Frontal cortex (tissue), 4 donors: ENCODE data around the gene CCDC81. TPM values are rescaled to one million over a fixed set of nuclear protein-coding genes. Genes with fewer than 3 reads are reported as not detected.
"Not testable (repeated sequence)": the region's sequence is repeated elsewhere in the genome, so short reads cannot be mapped to it uniquely, and the experiment has no call there.

ENCODE experiments used
- DNase-seq, 2 donors: peaks; one replicate each; pipeline ENCODE4 v3.0.0; 2012; ENCODE audit warnings: low spot score in 2 of 2
- FAIRE-seq: peaks from 2 replicates; lab custom pipeline; 2012; peaks lifted over from hg19 to GRCh38; lab: Jason Lieb, UNC
- total RNA-seq: library from RNA; depleted of rRNA; stranded (reverse); fragments of >200 nt; gene quantifications from one replicate; pipeline ENCODE4 v1.2.3, GENCODE V29; 2014
- donor health status: control.
- donor health status: control.
- donor health status: control.

The CCDC81 gene
- total RNA-seq, 1 donor from 2014 or later: 0.82 TPM

DNA sequence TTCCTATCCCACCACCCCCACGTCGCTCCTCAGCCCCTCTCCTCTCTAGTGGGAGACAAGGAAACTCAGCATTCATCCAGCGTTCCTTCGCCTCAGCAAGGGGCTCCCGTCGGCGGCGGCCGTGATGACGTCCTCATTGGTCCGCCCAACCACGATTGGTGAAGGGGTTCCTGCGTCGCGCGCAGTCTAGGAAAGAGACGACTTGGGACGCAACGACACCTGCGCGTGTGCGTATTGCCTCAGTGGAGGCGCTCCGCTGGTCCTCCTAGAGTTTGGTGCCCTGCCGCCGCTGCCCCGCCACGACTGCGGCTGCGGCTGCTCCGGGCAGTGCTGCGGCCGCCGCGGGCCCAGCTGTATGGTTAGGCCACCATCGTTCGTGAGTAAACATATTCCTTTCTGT lies 56.6 kb downstream of the CCDC81 start:
- FAIRE-seq: no peak
- no peak for DNase-seq

DNA sequence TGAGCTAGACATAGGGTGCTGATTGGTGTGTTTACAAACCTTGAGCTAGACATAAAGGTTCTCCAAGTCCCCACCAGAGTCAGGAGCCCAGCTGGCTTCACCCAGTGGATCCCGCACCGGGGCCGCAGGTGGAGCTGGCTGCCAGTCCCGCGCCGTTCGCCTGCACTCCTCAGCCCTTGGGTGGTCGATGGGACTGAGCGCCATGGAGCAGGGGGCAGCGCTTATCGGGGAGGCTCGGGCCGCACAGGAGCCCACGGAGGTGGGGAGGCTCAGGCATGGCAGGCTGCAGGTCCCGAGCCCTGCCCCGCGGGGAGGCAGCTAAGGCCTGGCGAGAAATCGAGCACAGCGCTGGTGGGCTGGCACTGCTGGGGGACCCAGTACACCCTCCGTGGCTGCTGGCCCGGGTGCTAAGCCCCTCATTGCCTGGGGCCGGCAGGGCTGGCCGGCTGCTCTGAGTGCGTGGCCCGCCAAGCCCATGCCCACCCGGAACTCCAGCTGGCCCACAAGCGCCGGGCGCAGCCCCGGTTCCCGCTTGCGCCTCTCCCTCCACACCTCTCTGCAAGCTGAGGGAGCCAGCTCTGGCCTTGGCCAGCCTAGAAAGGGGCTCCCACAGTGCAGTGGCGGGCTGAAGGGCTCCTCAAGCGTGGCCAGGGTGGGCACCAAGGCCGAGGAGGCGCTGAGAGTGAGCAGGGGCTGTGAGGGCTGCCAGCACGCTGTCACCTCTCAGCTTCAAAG lies 58.8 kb downstream of the CCDC81 start:
- DNase-seq, FAIRE-seq: not testable (repeated sequence)

DNA sequence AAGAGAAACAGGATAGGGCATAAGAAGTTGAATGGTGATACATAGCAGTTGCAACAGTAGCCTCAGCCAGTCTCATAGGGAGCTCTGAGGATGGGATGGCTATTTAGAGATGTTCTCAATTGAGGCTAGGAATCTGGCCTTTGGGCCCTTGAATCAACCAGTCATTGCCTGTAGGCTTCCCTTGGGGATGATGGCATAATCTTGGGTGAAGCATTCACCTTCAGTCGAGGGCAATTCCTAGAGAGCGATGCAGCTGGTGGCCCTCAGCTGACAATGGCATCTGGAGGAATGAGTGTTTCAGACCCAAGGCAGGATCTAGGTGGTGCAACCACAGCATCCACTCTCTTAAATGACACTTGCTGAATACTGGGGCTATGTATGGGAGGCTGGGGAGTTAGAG lies 61.0 kb downstream of the CCDC81 start:
- FAIRE-seq (no peak), DNase-seq (no peak)

DNA sequence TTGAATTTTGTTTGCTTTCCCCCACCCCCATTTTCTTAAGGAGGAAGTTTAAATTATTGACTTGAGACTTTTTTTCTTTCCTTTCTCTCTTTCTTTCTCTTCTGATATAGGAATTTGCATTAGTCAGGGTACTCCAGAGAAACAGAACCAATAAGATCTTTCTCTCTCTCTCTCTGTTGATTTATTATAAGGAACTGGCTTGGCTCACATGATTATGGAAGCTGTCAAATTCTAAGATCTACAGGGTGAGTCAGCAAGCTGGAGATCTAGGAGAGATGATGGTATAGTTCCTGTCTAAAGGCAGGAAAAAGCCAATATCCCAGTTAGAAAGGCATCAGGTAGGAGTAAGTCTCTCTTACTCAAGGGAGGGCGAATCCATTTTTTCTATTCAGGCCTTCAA lies 64.0 kb downstream of the CCDC81 start:
- DNase-seq (no peak), FAIRE-seq (no peak)

DNA sequence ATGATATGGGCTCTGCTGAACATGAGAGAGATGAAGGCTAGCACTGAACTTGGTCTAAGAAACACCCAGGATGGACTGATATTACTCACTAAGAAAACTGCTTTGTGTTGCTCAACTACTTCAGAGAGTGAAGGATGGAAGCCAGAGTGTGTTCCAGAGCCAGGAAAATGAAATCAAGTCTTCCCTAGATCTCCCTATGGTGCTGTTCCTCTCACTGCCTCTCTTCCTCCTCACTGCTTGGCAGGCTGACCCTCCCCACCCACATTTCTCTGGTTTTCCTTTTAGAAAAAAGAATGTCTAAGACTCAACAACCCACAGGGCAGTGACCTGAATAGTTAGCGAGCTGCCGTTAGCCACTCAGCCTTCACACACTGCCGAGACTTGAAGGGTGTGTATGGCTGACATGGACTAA lies 65.6 kb downstream of the CCDC81 start:
- no peak for FAIRE-seq
- no peak for DNase-seq

DNA sequence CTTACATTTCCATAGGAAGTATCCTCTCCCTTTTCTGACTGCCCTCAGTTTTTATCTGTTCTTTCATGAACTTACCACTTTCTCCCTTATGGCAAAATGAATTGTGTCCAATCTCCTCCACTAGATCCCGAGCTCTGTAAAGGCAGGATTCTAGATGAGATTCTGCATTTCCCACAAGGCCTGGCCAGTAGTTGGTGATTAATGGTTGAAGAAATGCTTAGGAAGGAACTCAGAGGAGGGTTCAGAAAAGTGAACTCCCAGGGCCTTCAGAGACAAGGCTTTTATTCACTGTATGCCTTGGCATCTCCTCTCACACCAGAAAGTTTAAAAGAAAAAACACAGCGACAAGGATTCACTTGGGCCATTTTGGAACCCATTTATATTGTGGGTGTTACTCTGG lies 66.2 kb downstream of the CCDC81 start:
- no peak for FAIRE-seq
- DNase-seq: no peak

DNA sequence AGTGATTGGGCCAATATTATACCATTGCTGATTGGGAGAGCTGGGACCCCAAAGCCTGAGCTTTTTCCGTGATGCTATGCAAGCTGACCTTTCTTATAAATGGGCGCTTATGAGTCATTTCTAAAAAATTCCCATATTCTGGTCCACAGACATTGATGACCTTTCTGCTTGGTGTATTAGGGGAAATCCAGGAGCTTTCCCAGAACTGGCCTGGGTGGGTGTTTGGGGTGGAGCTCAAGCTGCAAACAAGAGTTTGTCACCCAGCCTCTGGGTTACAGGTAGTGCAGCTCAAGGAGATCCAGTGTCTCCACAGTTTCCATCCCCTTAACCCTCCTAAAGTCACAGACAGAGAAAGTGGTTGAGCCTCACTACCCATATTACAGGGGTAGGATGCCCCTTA lies 67.7 kb downstream of the CCDC81 start:
- no peak for DNase-seq
- FAIRE-seq: no peak

DNA sequence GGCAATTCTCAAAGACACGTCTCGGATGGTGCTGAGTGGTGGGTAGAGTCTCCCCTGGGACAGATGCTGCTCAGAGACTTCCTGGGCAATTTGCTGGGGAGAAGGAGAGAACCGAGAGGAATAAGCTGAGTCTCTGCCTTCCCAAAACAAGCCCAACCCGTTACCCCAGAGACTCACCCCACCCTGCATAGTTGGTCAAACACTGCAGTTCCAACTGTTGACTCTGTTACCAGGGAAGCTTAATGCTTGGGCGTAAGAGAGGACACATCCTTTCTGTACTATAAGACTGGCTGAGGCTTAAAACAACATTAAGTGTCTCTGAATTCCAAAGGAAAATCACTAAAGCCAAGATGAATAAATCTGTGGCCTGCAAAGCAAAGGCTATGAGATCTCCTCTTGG lies 68.1 kb downstream of the CCDC81 start:
- FAIRE-seq: no peak
- no peak for DNase-seq

DNA sequence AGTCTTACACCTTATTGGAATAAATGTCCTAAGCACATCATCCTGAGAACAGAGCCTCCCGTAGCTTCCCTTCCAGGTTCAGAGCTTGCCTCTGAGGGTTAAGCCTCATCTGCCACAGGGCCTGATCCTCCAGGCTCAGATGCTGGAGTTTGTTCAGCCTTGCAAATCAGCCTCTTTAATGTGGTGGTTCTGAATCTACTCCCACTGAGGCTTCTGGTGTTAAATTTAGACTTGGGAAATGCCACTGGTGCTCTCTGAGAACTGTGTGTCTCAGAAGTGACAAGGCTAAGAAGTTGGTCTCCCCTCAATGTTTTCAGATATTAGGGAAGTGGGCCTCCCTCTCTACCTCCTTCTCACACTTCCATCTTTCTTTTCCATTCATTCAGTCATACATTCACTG lies 68.7 kb downstream of the CCDC81 start:
- FAIRE-seq: no peak

DNA sequence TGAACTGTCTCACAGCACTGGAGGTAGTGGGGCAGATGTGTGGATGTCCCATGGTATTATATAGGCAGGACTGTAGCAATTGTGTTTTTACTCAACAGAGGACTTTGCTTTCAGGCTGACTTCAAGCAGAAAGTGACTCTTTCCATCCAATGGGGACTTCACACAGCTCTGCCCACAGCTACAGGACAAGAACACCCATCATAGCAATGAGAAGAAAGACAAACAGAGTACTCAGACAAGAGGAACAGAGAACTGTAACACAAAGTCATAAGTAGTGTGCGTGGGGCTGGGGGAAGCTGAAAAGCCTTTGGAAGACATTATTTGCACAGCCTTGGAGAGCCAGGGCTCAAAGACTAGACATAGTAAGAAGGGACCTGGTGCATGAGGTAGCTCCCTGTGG lies 70.3 kb downstream of the CCDC81 start:
- DNase-seq (no peak), FAIRE-seq (no peak)

More for the DNA sequence above, 68.7 kb downstream of the CCDC81 start:
- no peak for DNase-seq

DNA sequence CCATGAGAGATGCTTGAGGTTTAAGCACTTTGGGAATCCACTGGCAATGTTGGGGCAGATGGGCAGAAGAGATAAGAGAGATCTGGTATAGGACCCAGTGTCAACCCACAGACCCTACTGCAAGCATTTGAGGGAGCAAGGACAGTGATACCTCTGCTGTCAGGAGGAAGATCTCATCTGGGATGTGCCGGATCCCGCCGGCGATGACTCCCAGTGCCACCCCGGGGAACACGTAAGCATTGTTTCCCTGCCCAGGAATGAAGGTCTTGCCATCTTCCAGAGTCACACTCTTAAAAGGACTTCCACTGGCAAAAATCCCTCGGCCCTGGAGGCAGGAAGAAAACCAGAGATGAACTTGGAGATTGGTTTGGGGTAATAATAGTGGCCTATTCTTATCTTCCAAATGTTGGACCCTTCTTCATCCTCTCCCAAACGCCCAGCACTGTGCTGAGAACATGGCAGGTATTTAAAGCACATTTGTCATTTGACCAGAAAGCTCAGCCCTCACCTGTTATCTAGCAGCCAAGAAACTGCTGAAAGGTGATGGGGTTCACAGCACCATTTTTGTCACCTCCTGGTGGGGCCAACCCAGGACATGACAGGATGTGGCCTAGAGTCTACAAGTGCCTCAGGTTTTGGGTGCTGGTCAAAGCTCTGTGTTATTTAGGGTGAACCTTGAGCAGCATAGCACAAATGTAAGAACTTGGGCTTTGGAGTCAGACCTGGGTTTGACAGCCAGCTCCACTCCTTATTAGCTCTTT lies 71.7 kb downstream of the CCDC81 start:
- no peak for FAIRE-seq
- no peak for DNase-seq

DNA sequence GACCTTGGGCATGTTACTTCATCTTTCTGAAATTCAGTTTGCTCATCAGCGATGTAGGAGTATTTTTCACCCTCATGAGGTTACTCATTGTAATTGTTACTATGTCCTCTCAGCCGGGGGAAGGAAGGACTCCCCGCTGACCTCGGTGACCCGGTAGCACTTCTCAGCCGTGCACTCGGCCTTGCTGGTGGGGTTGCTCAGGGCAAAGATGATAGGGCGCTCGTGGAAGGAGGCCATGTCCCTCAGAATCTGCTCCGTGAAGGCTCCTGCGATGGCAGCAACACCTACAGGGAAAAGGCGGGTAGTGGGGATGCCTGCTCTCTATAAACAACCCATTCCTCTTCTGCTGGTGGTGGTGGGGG lies 72.2 kb downstream of the CCDC81 start:
- DNase-seq: no peak
- no peak for FAIRE-seq

DNA sequence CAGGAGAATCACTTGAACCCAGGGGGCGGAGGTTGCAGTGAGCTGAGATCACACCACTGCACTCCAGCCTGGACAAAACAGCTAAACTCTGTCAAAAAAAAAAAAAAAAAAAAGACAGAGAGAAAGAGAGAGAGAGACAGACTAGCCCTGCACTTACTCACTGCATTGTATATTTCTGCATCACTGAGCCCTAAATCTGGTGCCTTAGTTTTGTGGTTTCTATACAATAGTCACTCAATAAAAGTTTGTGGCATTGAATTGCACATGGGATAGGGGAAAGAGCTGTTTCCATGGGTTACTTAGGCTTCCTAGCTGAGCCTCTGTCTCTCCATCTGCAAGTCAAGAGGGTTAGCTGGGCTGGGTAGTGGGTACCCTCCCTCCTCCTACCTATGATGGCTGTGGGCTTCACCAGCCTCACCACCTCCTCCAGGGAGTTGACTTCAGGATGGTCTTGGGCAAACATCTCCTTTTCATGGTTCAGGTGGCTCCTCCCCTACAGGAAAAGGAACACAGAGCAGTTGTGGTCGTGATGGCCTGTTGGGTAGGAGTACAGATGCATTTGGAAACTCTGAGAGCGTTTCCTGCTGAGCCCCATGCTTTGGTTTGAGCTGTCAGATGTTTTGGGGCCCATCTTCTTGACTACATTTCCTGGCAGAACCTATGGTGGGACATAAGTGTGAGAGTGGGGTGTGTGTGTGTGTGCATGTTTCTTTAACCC lies 73.2 kb downstream of the CCDC81 start:
- DNase-seq (no peak), FAIRE-seq (no peak)

DNA sequence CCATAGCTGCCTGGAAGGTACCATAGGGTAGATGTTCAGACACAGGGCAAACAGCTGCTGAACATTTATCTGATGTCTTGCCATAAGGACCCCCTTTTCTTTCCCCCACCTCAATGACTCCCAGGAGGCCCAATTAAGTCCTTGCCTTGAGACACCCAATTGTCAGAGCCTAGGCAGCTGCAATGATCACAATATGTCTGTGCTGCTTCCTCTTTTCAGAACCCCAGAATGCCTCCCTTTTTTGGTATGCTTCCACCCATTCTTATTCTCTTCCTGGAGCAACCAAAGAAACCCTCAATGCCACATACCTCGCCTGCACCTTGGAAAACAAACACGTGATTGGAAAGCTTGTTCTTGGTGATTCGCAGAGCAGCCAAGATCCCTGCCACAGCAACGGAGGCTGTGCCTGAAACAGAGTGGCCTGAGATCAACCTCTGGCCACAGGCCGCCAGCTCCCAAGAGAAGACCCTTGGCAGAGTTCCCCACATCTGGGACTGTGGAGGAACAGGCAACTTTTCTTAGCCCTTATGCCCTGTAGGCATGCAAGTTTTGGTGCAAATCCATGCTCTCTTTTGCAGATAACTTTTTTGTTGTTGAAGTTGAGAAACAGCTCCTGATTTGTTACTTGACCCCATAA lies 75.4 kb downstream of the CCDC81 start:
- FAIRE-seq (no peak), DNase-seq (no peak)

DNA sequence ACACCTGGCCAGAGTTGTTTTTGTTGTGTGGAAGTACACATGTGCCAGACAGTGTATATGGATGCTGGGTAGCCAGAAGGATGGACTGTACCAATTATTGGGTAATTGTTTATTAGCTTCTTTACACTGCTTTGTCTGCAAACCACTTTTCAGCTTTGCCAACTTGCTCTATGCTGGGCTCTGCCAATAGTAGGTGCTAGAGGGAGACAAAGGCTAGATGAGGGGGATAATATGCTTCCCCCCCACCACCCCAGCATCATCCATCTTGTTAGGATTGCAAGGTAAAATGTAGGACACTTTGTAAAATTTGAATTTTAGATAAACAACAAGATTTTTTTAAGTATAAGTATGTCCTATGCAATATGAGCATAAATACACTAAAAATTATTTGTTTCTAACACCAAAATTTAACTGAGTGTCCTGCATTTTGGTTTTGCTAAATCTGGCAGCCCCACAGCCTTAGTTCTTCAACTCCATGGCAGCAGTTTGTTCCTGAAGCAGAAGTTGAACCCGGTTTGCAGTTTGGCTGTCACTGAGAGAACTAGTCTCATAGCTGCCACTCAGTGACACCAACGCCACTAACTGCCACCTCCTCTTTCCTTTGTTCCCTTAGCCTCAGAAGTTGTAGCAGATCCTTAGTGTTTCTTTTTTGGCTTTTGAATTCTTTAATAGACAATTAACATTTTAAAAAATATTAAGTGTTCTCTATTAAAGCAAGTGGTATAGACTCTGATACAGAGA lies 78.8 kb downstream of the CCDC81 start:
- FAIRE-seq: no peak

DNA sequence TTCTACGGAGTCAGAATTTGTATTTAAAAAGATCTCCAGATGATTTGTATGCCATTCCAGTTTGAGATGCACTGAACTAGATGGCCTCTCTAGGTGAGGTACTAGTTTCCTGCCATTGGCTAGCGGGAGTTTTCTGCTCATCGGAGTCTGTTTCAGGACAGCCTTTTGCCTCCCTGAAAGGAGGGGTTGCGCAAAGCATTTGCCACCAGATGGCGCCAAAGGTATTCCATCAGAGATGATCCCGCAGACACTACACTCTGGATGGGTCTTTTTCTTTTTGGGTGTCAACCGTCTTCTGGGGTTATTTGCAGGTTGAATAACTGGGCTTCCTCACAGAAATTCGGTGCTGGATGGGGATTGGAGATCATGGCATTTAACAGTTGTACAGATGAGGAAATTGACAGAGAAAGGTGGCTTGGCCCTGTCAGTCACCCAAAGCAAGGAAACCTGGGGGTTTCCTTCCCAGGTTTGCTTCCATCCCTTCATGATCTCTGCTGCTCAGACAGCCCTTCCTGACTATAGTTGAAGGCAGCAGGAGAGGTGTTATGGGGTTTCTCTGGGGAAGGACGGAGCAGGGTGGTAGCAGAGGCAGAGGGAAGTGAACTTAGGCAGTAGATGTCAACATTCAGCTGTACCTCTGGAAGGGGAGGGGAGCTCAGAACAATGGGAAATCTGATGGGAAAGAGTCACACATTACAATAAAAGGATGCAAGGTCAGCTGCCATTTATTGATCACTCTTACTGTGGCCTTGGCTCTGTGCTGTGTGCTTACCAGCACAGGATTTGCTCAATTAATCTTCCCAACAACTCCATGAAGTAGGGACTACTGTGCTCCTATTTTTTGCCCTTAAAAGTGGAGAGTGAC lies 81.6 kb downstream of the CCDC81 start:
- no peak for FAIRE-seq
- DNase-seq: peak; percentile 33 to 61

More for the DNA sequence above, 78.8 kb downstream of the CCDC81 start:
- DNase-seq: no peak

DNA sequence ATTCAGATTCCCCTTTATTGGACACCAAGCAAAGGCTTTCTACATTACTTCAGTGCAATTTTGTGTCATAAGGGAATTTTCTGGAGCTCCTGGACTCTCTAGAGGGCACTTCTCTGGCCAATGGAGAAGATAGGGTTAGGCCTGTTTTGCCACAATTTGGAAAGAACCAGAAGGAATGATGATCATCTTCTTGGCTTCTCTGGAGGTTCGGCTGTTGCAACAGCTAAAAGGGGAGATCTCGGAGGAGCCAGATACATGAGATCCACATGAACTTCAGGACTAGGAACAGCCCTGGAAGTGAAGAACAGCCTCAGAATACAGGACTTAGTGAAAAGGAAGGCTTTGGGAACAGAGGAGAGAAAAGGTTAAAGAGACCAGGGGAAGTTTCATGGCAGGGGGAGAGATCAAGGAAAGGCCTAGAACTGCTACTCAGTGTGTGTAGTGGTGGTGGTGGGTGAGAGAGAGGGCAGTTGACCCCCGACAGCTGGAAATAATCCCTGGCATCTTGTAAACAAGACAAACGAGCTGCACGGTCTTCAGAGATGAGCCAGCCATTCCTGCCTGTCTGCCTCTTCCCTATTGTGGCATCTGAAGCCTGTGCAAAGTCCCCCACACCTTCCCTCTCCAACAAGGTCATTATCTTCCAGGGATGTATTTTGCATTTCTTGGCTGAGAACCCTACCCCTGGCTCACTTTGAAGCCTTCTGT lies 83.8 kb downstream of the CCDC81 start:
- no peak for FAIRE-seq
- DNase-seq: no peak

DNA sequence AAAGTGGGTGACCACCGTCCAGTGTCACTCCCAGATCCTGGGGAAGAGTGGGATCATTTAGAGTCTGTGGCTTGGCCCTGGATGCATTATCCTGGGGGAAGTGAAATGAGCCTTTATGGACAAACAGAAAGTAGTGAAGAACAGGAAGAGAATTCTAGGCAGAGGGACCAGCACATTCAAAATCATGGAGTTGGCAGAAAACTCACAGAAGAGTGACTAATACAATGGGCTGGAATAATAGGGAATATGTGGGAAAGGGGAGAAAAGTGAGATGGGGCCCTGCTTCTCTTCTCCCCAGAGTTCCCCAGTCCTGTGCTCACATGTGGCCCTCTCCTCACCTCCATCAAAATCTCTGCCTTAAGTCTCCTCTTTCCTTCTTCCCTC lies 84.3 kb downstream of the CCDC81 start:
- no peak for FAIRE-seq
- DNase-seq: no peak
